IMR-90 (cell line): ENCODE results near the gene SFTPD. TPM values are rescaled to one million over a fixed set of nuclear protein-coding genes. Genes with fewer than 3 reads are reported as not detected.
A peak's percentile ranks its signal among the peaks of the same experiment; 100 is the strongest.

Experiments used
- ATAC-seq: fragments of 200-7000 bp; cut with Tn5 transposase; 2 replicates; pipeline ENCODE4 v1.9.1; 2020; ENCODE audit warnings: low read depth, mild to moderate bottlenecking, moderate library complexity
- BruUV-seq: library from RNA; stranded (reverse); fragments of 400-500 nt; replicated peaks from 2 replicates; lab custom pipeline; 2021; lab: Mats Ljungman, UMichigan
- CTCF ChIA-PET: fragments of 300-600 bp; formaldehyde crosslinking; extraction: SDS; loops from one replicate; lab custom pipeline; 2021; ENCODE audit warnings: antibody characterized with exemption; lab: Yijun Ruan, JAX
- POLR2A ChIA-PET: fragments of 300-600 bp; sonication (Branson Sonifier 250); formaldehyde crosslinking; loops from one replicate; lab custom pipeline; 2022; ENCODE audit warnings: antibody characterized with exemption; ENCODE audit not compliant: unreplicated experiment; lab: Charles Lee
- DNase-seq: peaks from one replicate; pipeline ENCODE4 v3.0.0; 2013
- H2AFZ ChIP-seq: replicated peaks from 2 replicates; pipeline ENCODE3; 2013; ENCODE audit warnings: low read length, mild to moderate bottlenecking; ENCODE audit not compliant: poor library complexity
- H2AK5ac ChIP-seq: 2 replicates; pipeline ENCODE4 v1.6.1; 2013; ENCODE audit warnings: low read depth, low read length, inconsistent platforms
- H2AK9ac ChIP-seq: replicated peaks from 2 replicates; pipeline ENCODE3; 2013; ENCODE audit warnings: mild to moderate bottlenecking, low read depth, low read length, moderate library complexity; ENCODE audit not compliant: poor library complexity
- H2BK120ac ChIP-seq: 2 replicates; pipeline ENCODE4 v1.6.1; 2013; ENCODE audit warnings: low read depth, low read length, inconsistent platforms
- H2BK15ac ChIP-seq: 3 replicates; pipeline ENCODE4 v1.6.1; 2013; ENCODE audit warnings: low read depth, low read length, inconsistent platforms
- H2BK20ac ChIP-seq: 2 replicates; pipeline ENCODE4 v1.6.1; 2013; ENCODE audit warnings: low read depth, mild to moderate bottlenecking, inconsistent platforms, low read length, moderate library complexity
- H2BK5ac ChIP-seq: 2 replicates; pipeline ENCODE4 v1.6.1; 2013; ENCODE audit warnings: mild to moderate bottlenecking, low read depth, low read length, inconsistent platforms; ENCODE audit not compliant: poor library complexity, severe bottlenecking
- H3K14ac ChIP-seq: replicated peaks from 2 replicates; pipeline ENCODE4 v1.6.1; 2013; ENCODE audit warnings: low read depth, low read length, inconsistent platforms
- H3K18ac ChIP-seq: 2 replicates; pipeline ENCODE4 v1.6.1; 2013; ENCODE audit warnings: low read depth, low read length, control low read depth
- H3K23ac ChIP-seq: 2 replicates; pipeline ENCODE4 v1.6.1; 2013; ENCODE audit warnings: low read depth, low read length, inconsistent platforms
- H3K27ac ChIP-seq: 2 replicates; pipeline ENCODE4 v1.5.1; 2013; ENCODE audit warnings: mild to moderate bottlenecking, control low read depth, low read length; ENCODE audit not compliant: insufficient read depth
- H3K27me3 ChIP-seq: 2 replicates; pipeline ENCODE4 v1.6.1; 2013; ENCODE audit warnings: low read length; ENCODE audit not compliant: control insufficient read depth, insufficient read depth
- H3K36me3 ChIP-seq: 2 replicates; pipeline ENCODE4 v1.6.1; 2013; ENCODE audit warnings: low read length, mixed read lengths; ENCODE audit not compliant: control insufficient read depth, insufficient read depth
- H3K4ac ChIP-seq: 2 replicates; pipeline ENCODE4 v1.6.1; 2013; ENCODE audit warnings: low read depth, low read length, inconsistent platforms
- H3K4me1 ChIP-seq: 2 replicates; pipeline ENCODE4 v1.6.1; 2013; ENCODE audit warnings: low read length, mixed read lengths; ENCODE audit not compliant: control insufficient read depth, insufficient read depth
- H3K4me2 ChIP-seq: 2 replicates; pipeline ENCODE4 v1.6.1; 2013; ENCODE audit warnings: low read depth, mild to moderate bottlenecking, control low read depth, low read length, moderate library complexity
- H3K4me3 ChIP-seq: 2 replicates; pipeline ENCODE4 v1.5.1; 2013; ENCODE audit warnings: low read depth, mild to moderate bottlenecking, control low read depth, low read length, moderate library complexity; ENCODE audit not compliant: insufficient read depth
- H3K56ac ChIP-seq: 2 replicates; pipeline ENCODE4 v1.6.1; 2013; ENCODE audit warnings: low read length, inconsistent platforms; ENCODE audit not compliant: insufficient read depth; ENCODE audit errors: extremely low read depth
- H3K79me1 ChIP-seq, 2 experiments: 2 replicates each; pipeline ENCODE4 v1.6.1; 2013; ENCODE audit warnings: low read length in 2 of 2, inconsistent platforms in 1 of 2, low read depth in 1 of 2
- H3K9ac ChIP-seq: 2 replicates; pipeline ENCODE4 v1.6.1; 2013; ENCODE audit warnings: low read depth, low read length, control low read depth
- H3K9me1 ChIP-seq: 2 replicates; pipeline ENCODE4 v1.6.1; 2013; ENCODE audit warnings: low read length, inconsistent platforms; ENCODE audit not compliant: insufficient read depth
- H3K9me3 ChIP-seq: 2 replicates; pipeline ENCODE4 v1.6.1; 2013; ENCODE audit warnings: low read length; ENCODE audit not compliant: control insufficient read depth, insufficient read depth
- H4K20me1 ChIP-seq: 2 replicates; pipeline ENCODE4 v1.6.1; 2013; ENCODE audit warnings: low read length, inconsistent platforms; ENCODE audit not compliant: insufficient read depth
- H4K5ac ChIP-seq: 2 replicates; pipeline ENCODE4 v1.6.1; 2013; ENCODE audit warnings: mild to moderate bottlenecking, low read depth, low read length, control low read depth
- H4K8ac ChIP-seq, 2 experiments: 2 replicates each; pipeline ENCODE4 v1.6.1; 2013; ENCODE audit warnings: low read depth in 2 of 2, low read length in 2 of 2, control low read depth in 1 of 2, inconsistent platforms in 1 of 2
- H4K91ac ChIP-seq: 2 replicates; pipeline ENCODE4 v1.6.1; 2013; ENCODE audit warnings: low read depth, low read length, inconsistent platforms; ENCODE audit not compliant: insufficient read depth
- BHLHE40 ChIP-seq: fragments of 150-350 bp; IDR thresholded peaks from 2 replicates; pipeline ENCODE4 v1.6.1; 2016; ENCODE audit warnings: mild to moderate bottlenecking, low read depth, low read length
- CEBPB ChIP-seq: IDR thresholded peaks from 2 replicates; pipeline ENCODE4 v1.6.1; 2012; ENCODE audit warnings: low read depth, low read length, improper control_type of control experiment
- CHD1 ChIP-seq: IDR thresholded peaks from 2 replicates; pipeline ENCODE4 v1.6.1; 2012; ENCODE audit warnings: low read depth, low read length, improper control_type of control experiment
- ELK1 ChIP-seq: fragments of 150-350 bp; IDR thresholded peaks from 2 replicates; pipeline ENCODE4 v1.6.1; 2016; ENCODE audit warnings: low read depth, mild to moderate bottlenecking, low read length, moderate library complexity, borderline replicate concordance
- FOS ChIP-seq: fragments of 150-350 bp; IDR thresholded peaks from 2 replicates; pipeline ENCODE4 v1.6.1; 2016; ENCODE audit warnings: low read depth, low read length
- MXI1 ChIP-seq: IDR thresholded peaks from 2 replicates; pipeline ENCODE4 v1.6.1; 2012; ENCODE audit warnings: low read depth, mild to moderate bottlenecking, low read length, moderate library complexity, borderline replicate concordance
- NFE2L2 ChIP-seq: fragments of 150-350 bp; IDR thresholded peaks from 2 replicates; pipeline ENCODE4 v1.6.1; 2016; ENCODE audit warnings: low read depth, mild to moderate bottlenecking, low read length
- POLR2A ChIP-seq: IDR thresholded peaks from 2 replicates; pipeline ENCODE4 v1.6.1; 2012; ENCODE audit warnings: mild to moderate bottlenecking, low read depth, low read length
- SMC3 ChIP-seq: fragments of 150-350 bp; IDR thresholded peaks from 2 replicates; pipeline ENCODE4 v1.6.1; 2016; ENCODE audit warnings: low read depth, mild to moderate bottlenecking, antibody characterized with exemption, low read length, moderate library complexity
- USF2 ChIP-seq: fragments of 150-350 bp; IDR thresholded peaks from 2 replicates; pipeline ENCODE4 v1.6.1; 2017; ENCODE audit warnings: mild to moderate bottlenecking, antibody characterized with exemption, low read length, low read depth
- WGBS, 2 experiments: methylation state at CpG; one replicate each; pipeline versions ENCODE4 v1.1.5 to v1.1.7; 2013; ENCODE audit warnings: missing lambda C conversion rate in 2 of 2; ENCODE audit not compliant: insufficient read length in 1 of 2; ENCODE audit errors: extremely low coverage in 2 of 2; 5-methylcytosine and 5-hydroxymethylcytosine counted together
- dilution Hi-C: fragments of 300-500 bp; cut with HindIII; formaldehyde crosslinking; loops from one replicate; pipeline ENCODE4 v1.14.3; 2018; ENCODE audit warnings: low sequenced_read_pairs; ENCODE audit not compliant: unreplicated experiment
- in situ Hi-C: fragments of 300-500 bp; cut with MboI; formaldehyde crosslinking; loops from 3 replicates; pipeline ENCODE4 v1.14.3; 2019; ENCODE audit warnings: low sequenced_read_pairs, inconsistent platforms, mixed read lengths
- intact Hi-C: fragments of 100-400 bp; cut with micrococcal nuclease; formaldehyde crosslinking; loops from 2 replicates; pipeline ENCODE4 v1.10.0; 2022
- polyA plus RNA-seq, 3 experiments: library from polyadenylated mRNA; depleted of rRNA; stranded (reverse); fragments of >200 nt; gene quantifications; 2 replicates each; pipeline ENCODE4 v1.2.3, GENCODE V29; 2012; ENCODE audit warnings: low replicate concordance in 1 of 3
- total RNA-seq: library from RNA; depleted of rRNA; stranded (reverse); fragments of >200 nt; gene quantifications from 2 replicates; pipeline ENCODE4 v1.2.3, GENCODE V29; 2012

The SFTPD gene
- total and polyA plus RNA-seq, 2 of the 4 experiments (the other 2 are of a cell fraction), result not detected

DNA sequence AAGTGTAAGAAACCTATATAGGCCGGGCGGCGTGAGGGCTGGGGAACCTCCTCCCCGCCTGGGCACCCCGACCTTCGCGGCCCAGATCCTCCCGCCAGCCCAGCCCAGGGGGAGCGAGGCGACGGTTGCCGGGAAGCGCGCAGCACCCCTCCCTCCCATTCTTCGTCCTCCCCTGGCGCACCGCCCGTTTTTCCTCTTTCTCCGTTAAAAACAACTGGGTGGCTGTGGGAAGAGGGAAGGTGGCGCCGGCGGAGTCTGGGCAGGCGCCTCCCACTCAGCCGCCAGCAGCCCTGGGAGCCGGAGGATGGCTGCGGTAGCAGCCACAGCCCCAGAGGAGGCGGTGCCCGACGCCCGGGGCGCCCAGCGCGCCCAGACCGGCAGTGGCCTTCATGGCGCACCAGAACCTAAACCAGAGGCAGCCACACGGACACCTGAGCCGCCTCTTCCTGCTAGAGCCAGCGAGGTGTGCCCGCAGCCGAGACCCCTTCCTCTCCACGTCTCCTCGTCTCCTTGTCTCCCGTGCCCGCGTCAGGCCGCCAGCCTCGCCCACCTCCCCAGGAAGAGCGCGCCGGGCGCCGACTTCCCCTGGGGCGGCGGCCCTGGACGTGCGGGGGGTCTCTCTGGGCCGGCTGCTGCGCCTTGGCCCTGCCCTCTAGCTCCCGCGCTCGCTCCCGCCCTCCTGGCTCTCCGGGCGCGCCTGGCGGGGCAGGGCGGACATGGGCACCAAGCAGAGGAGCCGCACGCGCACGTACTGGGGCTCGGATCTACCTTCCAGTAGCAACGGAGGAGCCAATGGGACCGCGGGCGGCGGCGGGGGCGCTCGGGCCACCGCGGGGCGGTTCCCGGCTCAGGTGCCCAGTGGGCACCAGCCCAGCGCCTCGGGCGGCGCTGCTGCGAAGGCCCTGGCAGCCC, 32.8 kb upstream of the SFTPD start:
- Histone ChIP-seq H4K91ac (no peak overlapping the region), H3K23ac (no peak overlapping the region), H3K9me1 (no peaks in the 10 kb centered on the region), H2AK9ac (peak overlapping the region; percentile 50), H3K4me3 (peak overlapping the region; percentile 61), H2AK5ac (no peak overlapping the region), H3K79me1 (no peaks in the 10 kb centered on the region), H3K9ac (peak overlapping the region; percentile 21; the same call in 1 of the 2 replicates), H4K8ac (no peak overlapping the region), H3K36me3 (no peaks in the 10 kb centered on the region), H4K5ac (no peak overlapping the region), H3K9me3 (no peaks in the 10 kb centered on the region), H3K4me2 (peak overlapping the region; percentile 95), H3K4me1 (no peaks in the 10 kb centered on the region), H3K18ac (no peak overlapping the region), H2AFZ (peak overlapping the region; percentile 93), H2BK15ac (no peak overlapping the region), H3K14ac (no peak overlapping the region), H3K4ac (no peak overlapping the region), H2BK5ac (no peak overlapping the region), H4K20me1 (no peaks in the 10 kb centered on the region), H3K27ac (no peak overlapping the region), H3K56ac (no peak overlapping the region), H2BK20ac (no peak overlapping the region), H3K27me3 (peaks cover 49% of the 10 kb centered on the region), H2BK120ac (no peak overlapping the region)
- CTCF ChIA-PET, result no interaction called here
- peak; percentile 2 for DNase-seq
- 2% methylated on average over 59 of the region's 89 CpGs; no CpG with 5 or more reads in 1 of the 2 experiments for WGBS, 2 experiments
- POLR2A ChIA-PET, result no interaction called here
- no TSS peak for BruUV-seq
- intact Hi-C loops, result no loop called here
- in situ Hi-C loops, result no loop called here
- dilution Hi-C loops, result no loop called here
- peak; percentile 95 for ATAC-seq
- no peak for TF ChIP-seq BHLHE40
- TF ChIP-seq MXI1, result no peak
- TF ChIP-seq ELK1, result no peak
- TF ChIP-seq POLR2A, result no peak
- TF ChIP-seq FOS, result no peak
- no peak for TF ChIP-seq USF2
- no peak for TF ChIP-seq CEBPB
- TF ChIP-seq SMC3, result no peak
- TF ChIP-seq CHD1, result no peak
- TF ChIP-seq NFE2L2, result no peak
